Mesothelial cell of epicardium (in vitro differentiated cells): ENCODE data around the gene RIN2. TPM values are rescaled to one million over a fixed set of nuclear protein-coding genes. Genes with fewer than 3 reads are reported as not detected.
A peak's percentile ranks its signal among the peaks of the same experiment; 100 is the strongest.

Source experiments
- DNase-seq, 2 experiments: peaks; one replicate each; pipeline ENCODE4 v3.0.0; 2021; ENCODE audit warnings: low spot score in 2 of 2; ENCODE audit not compliant: unreplicated experiment in 2 of 2
- H3K27ac Mint-ChIP-seq: 2 replicates; pipeline ENCODE4 v1.8.0; 2021; ENCODE audit warnings: mixed read lengths
- H3K27me3 Mint-ChIP-seq: 2 replicates; pipeline ENCODE4 v1.8.0; 2021; ENCODE audit warnings: low read depth, mixed read lengths
- H3K36me3 Mint-ChIP-seq: 2 replicates; pipeline ENCODE4 v1.8.0; 2021; ENCODE audit warnings: mixed read lengths
- H3K4me1 Mint-ChIP-seq: 2 replicates; pipeline ENCODE4 v1.8.0; 2021; ENCODE audit warnings: mixed read lengths
- H3K4me3 Mint-ChIP-seq: 2 replicates; pipeline ENCODE4 v1.8.0; 2021; ENCODE audit warnings: mild to moderate bottlenecking, moderate library complexity, mixed read lengths
- H3K9me3 Mint-ChIP-seq: 2 replicates; pipeline ENCODE4 v1.8.0; 2021; ENCODE audit warnings: mixed read lengths
- total RNA-seq: library from RNA; stranded (reverse); gene quantifications from 3 replicates; pipeline ENCODE4 v1.2.1, GENCODE V29; 2021
- TF ChIP-seq, protein P1 (sequence below): fragments of 200-600 bp; sonication (generic); IDR thresholded peaks from one replicate; pipeline ENCODE4 v1.5.0; 2021; ENCODE audit warnings: antibody characterized with exemption; ENCODE audit not compliant: unreplicated experiment

Gene RIN2
- total RNA-seq, 1 donor from 2014 or later = 59.4 TPM

DNA sequence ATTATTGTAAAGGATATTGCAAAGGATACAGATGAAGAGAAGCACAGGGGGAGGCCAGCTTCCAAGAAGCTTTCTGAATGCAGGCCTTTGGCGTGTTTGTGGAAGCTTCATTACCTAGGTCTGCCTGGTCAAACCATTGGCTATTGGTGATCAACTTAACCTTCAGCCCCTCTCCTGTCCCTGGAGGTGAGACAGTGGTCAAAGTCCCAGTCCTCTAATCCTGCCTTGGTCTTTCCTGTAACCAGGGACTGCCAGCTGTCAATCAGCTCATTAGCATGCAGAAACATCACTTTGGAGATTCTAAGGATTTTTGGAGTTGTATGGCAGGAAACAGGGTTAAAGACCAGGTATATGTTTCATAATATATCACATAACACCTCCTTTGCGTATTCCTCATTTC lies 13.0 kb downstream of the RIN2 start:
- TF ChIP-seq, protein P1, sequence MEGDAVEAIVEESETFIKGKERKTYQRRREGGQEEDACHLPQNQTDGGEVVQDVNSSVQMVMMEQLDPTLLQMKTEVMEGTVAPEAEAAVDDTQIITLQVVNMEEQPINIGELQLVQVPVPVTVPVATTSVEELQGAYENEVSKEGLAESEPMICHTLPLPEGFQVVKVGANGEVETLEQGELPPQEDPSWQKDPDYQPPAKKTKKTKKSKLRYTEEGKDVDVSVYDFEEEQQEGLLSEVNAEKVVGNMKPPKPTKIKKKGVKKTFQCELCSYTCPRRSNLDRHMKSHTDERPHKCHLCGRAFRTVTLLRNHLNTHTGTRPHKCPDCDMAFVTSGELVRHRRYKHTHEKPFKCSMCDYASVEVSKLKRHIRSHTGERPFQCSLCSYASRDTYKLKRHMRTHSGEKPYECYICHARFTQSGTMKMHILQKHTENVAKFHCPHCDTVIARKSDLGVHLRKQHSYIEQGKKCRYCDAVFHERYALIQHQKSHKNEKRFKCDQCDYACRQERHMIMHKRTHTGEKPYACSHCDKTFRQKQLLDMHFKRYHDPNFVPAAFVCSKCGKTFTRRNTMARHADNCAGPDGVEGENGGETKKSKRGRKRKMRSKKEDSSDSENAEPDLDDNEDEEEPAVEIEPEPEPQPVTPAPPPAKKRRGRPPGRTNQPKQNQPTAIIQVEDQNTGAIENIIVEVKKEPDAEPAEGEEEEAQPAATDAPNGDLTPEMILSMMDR = no peak
- H3K9me3 Mint-ChIP-seq = no peaks in the 10 kb centered on the region
- DNase-seq = no peak
- H3K27me3 Mint-ChIP-seq = no peaks in the 10 kb centered on the region
- H3K27ac Mint-ChIP-seq = peak overlapping the region; percentile 68
- H3K36me3 Mint-ChIP-seq = no peaks in the 10 kb centered on the region
- no peak overlapping the region for H3K4me3 Mint-ChIP-seq
- H3K4me1 Mint-ChIP-seq = peaks cover 63% of the 10 kb centered on the region

DNA sequence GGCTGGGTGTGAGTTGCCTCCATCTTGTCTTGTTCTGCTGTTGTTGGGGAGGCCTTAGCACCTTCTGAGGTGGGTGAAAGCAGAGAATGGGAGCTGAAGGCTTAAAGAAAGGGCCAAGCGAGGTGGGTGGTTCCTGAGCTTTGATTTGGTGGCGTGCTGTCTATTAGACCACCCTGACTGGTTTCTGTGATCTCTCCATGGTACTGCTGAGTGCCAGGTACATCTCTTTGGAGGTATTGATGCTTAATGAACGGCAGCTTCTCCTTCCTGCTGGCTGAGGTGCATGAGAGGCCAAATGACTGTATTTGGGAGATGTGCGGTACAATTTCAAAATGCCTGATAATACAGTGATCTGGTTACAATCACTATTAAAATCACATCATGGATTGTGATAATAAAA lies 15.4 kb downstream of the RIN2 start:
- TF ChIP-seq, protein P1 = no peak
- Mint-ChIP-seq H3K27me3 (no peaks in the 10 kb centered on the region), H3K4me1 (peaks cover 58% of the 10 kb centered on the region), H3K36me3 (no peaks in the 10 kb centered on the region), H3K27ac (peak overlapping the region; percentile 92), H3K9me3 (no peaks in the 10 kb centered on the region), H3K4me3 (no peak overlapping the region)
- DNase-seq = no peak

DNA sequence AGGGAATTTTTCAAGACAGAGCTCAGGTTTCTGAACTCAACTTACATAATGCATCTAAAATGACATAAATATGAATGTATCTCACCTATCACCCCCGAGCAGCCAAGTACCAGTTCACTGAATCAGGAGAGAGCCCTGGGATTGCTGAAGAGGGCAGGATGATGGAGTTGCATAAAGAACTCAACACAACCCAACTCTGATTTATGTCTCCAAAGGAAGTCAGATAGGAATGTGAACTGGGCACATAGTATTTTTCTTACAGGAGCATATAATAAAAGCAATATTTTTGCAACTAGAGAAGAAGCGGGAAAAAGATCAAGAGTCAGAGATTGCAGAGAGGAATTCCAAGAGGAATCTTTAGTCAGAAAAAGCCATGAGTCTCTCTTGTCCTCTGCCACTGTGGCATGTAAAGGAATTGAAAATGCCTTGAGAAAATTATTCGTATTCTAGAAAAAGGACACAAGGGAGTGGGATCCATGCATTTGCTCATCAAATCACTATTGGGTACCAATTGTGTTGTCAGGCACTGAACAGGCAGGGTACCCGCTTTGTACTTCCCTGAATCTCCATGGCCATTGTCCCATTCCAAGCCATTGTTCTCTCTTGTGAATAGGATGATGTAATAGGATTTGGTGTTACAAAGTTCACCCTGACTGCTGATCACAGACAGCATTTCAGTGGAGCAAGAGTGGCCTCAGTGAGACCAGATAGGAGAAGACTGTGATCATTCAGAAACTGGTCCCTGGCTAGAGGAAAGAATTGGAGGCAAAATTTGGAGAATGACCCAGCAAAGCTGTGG lies 16.3 kb downstream of the RIN2 start:
- H3K27ac Mint-ChIP-seq = no peak overlapping the region
- no peak for DNase-seq
- TF ChIP-seq, protein P1 = no peak
- peaks cover 54% of the 10 kb centered on the region for H3K4me1 Mint-ChIP-seq
- no peaks in the 10 kb centered on the region for H3K36me3 Mint-ChIP-seq
- no peak overlapping the region for H3K4me3 Mint-ChIP-seq
- H3K9me3 Mint-ChIP-seq = no peaks in the 10 kb centered on the region
- H3K27me3 Mint-ChIP-seq = no peaks in the 10 kb centered on the region

DNA sequence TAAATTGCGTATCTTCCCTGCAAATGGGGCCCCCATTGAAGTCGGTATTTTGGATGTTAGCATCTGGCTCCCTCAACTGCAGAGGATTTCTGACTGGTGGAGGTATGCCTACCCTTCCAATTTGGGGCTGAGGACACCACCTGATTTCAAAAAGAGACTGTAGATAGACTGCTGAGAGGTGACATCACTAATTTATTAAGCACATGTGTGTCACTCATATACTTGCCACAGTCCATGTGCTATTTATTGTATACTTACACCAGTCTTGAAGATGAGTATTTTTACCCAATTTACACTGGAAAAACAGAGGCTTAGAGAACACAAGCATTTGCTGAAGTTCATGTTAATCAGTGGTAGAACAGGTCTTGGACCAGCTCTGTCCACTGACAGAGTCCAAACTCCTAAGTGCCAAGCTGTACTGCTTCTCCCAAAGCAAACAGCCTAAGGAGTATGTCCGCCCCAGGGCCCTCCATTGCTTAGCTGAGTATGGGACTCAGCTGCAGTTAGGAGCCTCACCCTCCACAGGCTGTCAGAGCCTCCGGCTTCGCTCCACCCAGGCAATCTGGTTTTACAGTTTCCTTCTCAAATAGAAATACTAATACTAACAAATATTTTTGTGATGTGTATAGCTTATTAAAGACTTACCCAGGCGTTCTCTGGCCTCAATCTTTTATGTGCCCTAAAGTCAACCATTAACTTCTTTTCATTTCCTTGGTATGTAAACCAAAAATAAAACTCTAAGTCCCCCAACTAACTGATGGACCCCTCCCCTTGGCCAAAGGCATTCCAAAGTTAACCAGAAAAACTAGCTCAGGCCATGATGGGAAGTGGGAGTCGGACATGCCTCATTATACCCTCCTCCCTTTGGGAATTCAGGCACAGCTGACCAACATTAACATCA lies 17.5 kb downstream of the RIN2 start:
- no peaks in the 10 kb centered on the region for H3K27me3 Mint-ChIP-seq
- peaks cover 46% of the 10 kb centered on the region for H3K4me1 Mint-ChIP-seq
- H3K4me3 Mint-ChIP-seq = no peak overlapping the region
- no peak for DNase-seq
- H3K36me3 Mint-ChIP-seq = no peaks in the 10 kb centered on the region
- TF ChIP-seq, protein P1 = no peak
- H3K27ac Mint-ChIP-seq = no peak overlapping the region
- H3K9me3 Mint-ChIP-seq = no peaks in the 10 kb centered on the region

DNA sequence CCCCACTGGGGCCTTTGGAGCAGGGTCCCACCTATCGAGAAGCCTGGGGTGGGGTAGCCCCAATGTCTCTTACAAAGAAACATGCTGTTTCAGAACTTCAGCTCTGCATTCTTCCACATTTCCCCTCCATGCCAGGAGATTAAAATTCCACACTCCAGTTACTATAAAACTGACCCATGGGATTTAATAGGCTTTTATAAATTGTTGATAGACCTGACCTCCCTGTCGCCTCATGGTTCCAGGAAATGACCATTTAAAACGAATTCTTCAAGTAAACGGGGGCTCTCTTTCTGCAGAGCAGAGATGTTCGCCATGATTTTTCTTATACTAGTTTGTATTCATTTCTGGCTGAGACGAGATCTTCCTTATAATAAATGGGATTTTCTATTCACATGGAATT lies 19.3 kb downstream of the RIN2 start:
- no peak overlapping the region for H3K4me3 Mint-ChIP-seq
- TF ChIP-seq, protein P1 = no peak
- peaks cover 5% of the 10 kb centered on the region for H3K36me3 Mint-ChIP-seq
- H3K27me3 Mint-ChIP-seq = no peaks in the 10 kb centered on the region
- H3K9me3 Mint-ChIP-seq = no peaks in the 10 kb centered on the region
- peaks cover 31% of the 10 kb centered on the region for H3K4me1 Mint-ChIP-seq
- peak overlapping the region; percentile 89 for H3K27ac Mint-ChIP-seq
- no peak for DNase-seq
